Neural crest cell (in vitro differentiated cells): Measurements from ENCODE around the gene SKP1. TPM values are rescaled to one million over a fixed set of nuclear protein-coding genes. Genes with fewer than 3 reads are reported as not detected.

Experiments used
- DNase-seq: peaks from one replicate; pipeline ENCODE4 v3.0.0; 2021; ENCODE audit warnings: low read depth, mixed read lengths, low spot score
- H3K27ac Mint-ChIP-seq: one replicate; pipeline ENCODE4 v1.8.0; 2021; ENCODE audit warnings: mild to moderate bottlenecking, mixed read lengths; ENCODE audit not compliant: unreplicated experiment
- H3K27me3 Mint-ChIP-seq: 2 replicates; pipeline ENCODE4 v1.8.0; 2021; ENCODE audit warnings: low read depth, mild to moderate bottlenecking, mixed read lengths
- H3K36me3 Mint-ChIP-seq: 2 replicates; pipeline ENCODE4 v1.8.0; 2021; ENCODE audit warnings: low read depth, mild to moderate bottlenecking, mixed read lengths
- H3K4me1 Mint-ChIP-seq: 2 replicates; pipeline ENCODE4 v1.8.0; 2021; ENCODE audit warnings: mixed read lengths
- H3K4me3 Mint-ChIP-seq: one replicate; pipeline ENCODE4 v1.8.0; 2021; ENCODE audit warnings: mild to moderate bottlenecking, mixed read lengths
- H3K9me3 Mint-ChIP-seq: 2 replicates; pipeline ENCODE4 v1.8.0; 2021; ENCODE audit warnings: mixed read lengths
- total RNA-seq: library from RNA; stranded (reverse); gene quantifications from 2 replicates; pipeline ENCODE4 v1.2.1, GENCODE V29; 2021
- TF ChIP-seq, protein P1 (sequence below): fragments of 200-600 bp; sonication (generic); conservative IDR thresholded peaks from 2 replicates; pipeline ENCODE4 v1.5.0; 2021; ENCODE audit warnings: antibody characterized with exemption, mild to moderate bottlenecking

Gene SKP1
- total RNA-seq, 1 donor from 2014 or later: 340 TPM

DNA sequence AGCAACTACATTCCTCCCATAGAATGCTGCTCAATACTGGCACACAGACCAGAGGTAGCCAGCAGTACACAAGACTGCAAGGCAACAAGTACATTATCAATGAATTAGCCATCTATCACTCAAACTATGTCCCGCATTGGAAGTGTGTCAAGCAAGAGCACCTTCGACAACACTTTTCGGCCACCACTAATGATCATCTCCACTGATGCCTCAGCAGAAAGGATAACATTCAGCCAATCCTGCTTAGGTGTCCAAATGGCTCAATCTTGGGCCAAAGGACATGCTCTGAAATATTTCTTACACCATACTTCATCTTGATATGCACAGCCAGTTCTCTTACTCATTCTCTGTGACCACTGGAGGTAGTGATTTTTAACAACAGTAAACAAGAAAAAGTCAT lies 25.0 kb downstream of the SKP1 start:
- H3K27ac Mint-ChIP-seq: no peak overlapping the region
- no peaks in the 10 kb centered on the region for H3K9me3 Mint-ChIP-seq
- DNase-seq: no peak
- H3K4me3 Mint-ChIP-seq: no peak overlapping the region
- H3K27me3 Mint-ChIP-seq: no peaks in the 10 kb centered on the region
- H3K36me3 Mint-ChIP-seq: peaks cover 4% of the 10 kb centered on the region
- TF ChIP-seq, protein P1, sequence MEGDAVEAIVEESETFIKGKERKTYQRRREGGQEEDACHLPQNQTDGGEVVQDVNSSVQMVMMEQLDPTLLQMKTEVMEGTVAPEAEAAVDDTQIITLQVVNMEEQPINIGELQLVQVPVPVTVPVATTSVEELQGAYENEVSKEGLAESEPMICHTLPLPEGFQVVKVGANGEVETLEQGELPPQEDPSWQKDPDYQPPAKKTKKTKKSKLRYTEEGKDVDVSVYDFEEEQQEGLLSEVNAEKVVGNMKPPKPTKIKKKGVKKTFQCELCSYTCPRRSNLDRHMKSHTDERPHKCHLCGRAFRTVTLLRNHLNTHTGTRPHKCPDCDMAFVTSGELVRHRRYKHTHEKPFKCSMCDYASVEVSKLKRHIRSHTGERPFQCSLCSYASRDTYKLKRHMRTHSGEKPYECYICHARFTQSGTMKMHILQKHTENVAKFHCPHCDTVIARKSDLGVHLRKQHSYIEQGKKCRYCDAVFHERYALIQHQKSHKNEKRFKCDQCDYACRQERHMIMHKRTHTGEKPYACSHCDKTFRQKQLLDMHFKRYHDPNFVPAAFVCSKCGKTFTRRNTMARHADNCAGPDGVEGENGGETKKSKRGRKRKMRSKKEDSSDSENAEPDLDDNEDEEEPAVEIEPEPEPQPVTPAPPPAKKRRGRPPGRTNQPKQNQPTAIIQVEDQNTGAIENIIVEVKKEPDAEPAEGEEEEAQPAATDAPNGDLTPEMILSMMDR: no peak
- peaks cover 16% of the 10 kb centered on the region for H3K4me1 Mint-ChIP-seq

DNA sequence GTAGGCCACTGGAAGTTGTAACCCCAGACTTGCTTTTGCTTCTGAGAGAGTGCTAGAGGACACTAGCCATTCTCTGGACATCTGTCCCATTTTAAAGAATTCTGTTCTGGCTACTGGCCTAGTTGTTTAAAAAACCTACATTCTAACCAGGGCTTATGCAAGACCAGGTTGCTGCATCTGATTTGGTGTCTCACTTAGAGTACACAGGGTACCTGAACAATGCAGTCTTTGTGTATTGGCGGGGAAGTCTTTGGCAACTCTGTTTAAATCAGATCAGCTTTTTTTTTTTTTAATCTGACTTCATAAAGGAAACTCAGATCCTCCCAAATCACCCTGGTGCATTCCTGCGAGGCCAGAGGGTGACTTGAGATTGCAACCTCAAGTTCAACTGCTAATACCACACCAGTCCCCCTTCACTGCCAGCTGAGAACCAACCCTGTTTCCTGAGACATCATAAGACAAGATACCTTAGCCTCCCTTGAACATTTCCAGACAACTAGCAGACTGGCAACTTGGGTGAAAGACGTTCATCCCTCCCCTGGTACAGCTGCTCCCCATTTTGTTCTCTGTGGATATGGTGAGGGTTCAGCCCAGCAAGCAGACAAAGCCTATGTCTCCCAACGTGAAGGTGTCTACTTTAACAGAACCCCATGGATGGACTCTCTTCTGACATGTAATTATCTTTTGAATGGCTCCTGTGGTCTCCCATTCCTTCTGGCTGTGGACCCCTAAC lies 27.0 kb downstream of the SKP1 start:
- DNase-seq: no peak
- Mint-ChIP-seq H3K27ac (peak overlapping the region; percentile 39), H3K4me3 (no peak overlapping the region), H3K27me3 (no peaks in the 10 kb centered on the region), H3K36me3 (peaks cover 4% of the 10 kb centered on the region), H3K4me1 (peaks cover 21% of the 10 kb centered on the region), H3K9me3 (no peaks in the 10 kb centered on the region)
- TF ChIP-seq, protein P1: no peak

DNA sequence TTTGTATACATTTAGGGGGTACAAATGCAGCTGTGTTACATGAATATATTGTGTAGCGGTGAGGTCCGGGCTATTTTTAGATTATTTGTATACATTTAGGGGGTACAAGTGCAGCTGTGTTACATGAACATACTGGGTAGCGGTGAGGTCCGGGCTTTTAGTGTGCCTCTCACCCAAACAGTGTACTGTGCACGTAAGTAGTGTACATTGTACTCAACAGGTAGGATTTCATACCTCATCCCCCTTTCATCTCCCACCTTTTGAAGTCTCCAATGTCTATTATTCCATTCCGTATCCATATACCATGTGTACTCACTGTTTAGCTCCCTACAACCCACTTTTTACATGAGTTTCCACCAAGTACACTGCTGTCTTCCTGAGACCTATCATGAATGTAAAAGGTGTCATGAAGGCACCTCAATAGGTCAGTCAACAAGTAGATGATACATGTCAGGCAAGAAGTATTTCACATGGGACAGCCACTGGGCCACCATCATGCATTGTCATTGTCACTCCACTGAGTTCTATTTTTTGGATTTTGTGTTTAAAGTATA lies 27.7 kb downstream of the SKP1 start:
- no peak overlapping the region for H3K27ac Mint-ChIP-seq
- TF ChIP-seq, protein P1: no peak
- H3K4me1 Mint-ChIP-seq: peaks cover 21% of the 10 kb centered on the region
- no peak for DNase-seq
- peaks cover 4% of the 10 kb centered on the region for H3K36me3 Mint-ChIP-seq
- H3K4me3 Mint-ChIP-seq: no peak overlapping the region
- H3K27me3 Mint-ChIP-seq: no peaks in the 10 kb centered on the region
- H3K9me3 Mint-ChIP-seq: no peaks in the 10 kb centered on the region

DNA sequence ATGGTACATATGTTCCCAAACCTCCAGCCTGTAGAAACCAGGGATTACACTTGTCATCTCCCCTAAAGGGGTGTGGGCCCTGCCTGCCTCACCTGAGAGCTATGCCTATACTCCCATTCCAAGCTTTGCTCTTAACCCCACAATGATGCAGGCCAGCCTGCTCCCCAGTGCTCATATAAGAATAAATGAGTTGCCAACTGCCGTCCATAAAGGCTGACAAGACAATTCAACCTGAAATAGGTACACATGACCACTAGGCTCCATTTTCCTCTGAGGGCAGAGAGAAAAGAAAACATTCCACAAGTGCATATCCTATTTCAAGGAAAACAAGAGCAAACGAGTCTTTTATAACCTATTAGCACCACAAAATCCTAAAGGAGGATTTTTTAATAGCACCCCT lies 28.4 kb downstream of the SKP1 start:
- peaks cover 21% of the 10 kb centered on the region for H3K4me1 Mint-ChIP-seq
- H3K4me3 Mint-ChIP-seq: no peak overlapping the region
- no peaks in the 10 kb centered on the region for H3K27me3 Mint-ChIP-seq
- H3K36me3 Mint-ChIP-seq: peaks cover 2% of the 10 kb centered on the region
- TF ChIP-seq, protein P1: no peak
- DNase-seq: no peak
- H3K27ac Mint-ChIP-seq: no peak overlapping the region
- H3K9me3 Mint-ChIP-seq: no peaks in the 10 kb centered on the region

DNA sequence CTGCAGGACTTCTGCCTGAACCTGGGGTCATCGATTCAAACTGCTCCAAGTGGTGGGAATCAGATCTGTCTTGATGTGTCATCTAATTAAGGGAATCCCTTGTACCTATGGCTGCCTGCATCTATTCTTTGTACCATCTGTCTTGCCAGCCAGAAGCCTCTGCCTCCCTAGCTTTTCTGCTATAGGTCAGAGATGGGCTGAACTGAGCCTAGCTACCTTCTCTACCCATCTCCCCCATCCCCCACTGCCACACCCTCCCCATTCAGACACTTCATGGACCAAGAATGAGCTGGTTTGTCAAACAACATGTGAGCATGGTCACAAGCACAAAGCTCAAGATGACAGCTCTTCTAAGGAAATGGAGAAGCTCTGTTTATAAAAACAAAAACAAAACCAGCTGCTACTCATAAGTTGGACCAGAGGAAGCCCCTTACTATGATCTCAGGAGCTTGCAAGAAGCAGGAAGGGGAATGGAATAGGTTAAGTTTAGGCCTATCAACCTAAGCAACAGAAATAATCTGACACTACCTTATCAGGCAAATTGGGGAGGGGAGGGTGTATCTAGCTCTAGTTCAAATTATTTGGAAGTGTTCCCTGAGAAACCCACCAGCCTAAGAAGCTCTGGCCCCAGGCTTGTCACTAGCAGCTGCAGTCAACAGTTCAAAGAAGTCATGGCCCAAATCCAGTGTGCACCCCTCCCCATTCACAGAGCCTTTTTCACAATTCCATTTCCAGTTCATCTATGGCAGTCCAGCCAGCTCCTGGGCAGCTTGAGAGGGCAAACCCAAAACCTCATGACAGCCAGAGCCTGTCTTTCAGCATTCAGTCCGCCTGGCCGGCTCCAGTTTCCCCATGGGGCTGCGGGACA lies 29.9 kb downstream of the SKP1 start:
- Mint-ChIP-seq H3K36me3 (peaks cover 2% of the 10 kb centered on the region), H3K4me3 (no peak overlapping the region), H3K9me3 (no peaks in the 10 kb centered on the region), H3K27ac (peak overlapping the region; percentile 93), H3K4me1 (peaks cover 21% of the 10 kb centered on the region), H3K27me3 (no peaks in the 10 kb centered on the region)
- DNase-seq: no peak
- TF ChIP-seq, protein P1: no peak
